Hepatocyte (in vitro differentiated cells): ENCODE results near the gene ZPR1.

Experiments
- CTCF ChIP-seq: fragments of 200-600 bp; sonication (generic); IDR thresholded peaks from 2 replicates; pipeline ENCODE4 v1.5.1; 2016; ENCODE audit warnings: antibody characterized with exemption, mild to moderate bottlenecking; ENCODE audit not compliant: poor library complexity
- EZH2 ChIP-seq: fragments of 200-600 bp; sonication (generic); IDR thresholded peaks from 2 replicates; pipeline ENCODE4 v1.6.1; 2016; ENCODE audit warnings: antibody characterized with exemption, mild to moderate bottlenecking, borderline replicate concordance
- EZH2phosphoT487 ChIP-seq: fragments of 200-600 bp; sonication (generic); IDR thresholded peaks from one replicate; pipeline ENCODE4 v1.6.1; 2018; ENCODE audit warnings: antibody characterized with exemption, mild to moderate bottlenecking, low read depth, moderate library complexity; ENCODE audit not compliant: unreplicated experiment, severe bottlenecking

- TF ChIP-seq CTCF: no peak
- TF ChIP-seq EZH2phosphoT487: no peak
- TF ChIP-seq EZH2: no peak
Observed at GRCh38 chr11:116813781-116814471, 26.1 kb upstream of the ZPR1 start.
